Measurements from ENCODE around the gene NQO2.

The NQO2 gene

DNA sequence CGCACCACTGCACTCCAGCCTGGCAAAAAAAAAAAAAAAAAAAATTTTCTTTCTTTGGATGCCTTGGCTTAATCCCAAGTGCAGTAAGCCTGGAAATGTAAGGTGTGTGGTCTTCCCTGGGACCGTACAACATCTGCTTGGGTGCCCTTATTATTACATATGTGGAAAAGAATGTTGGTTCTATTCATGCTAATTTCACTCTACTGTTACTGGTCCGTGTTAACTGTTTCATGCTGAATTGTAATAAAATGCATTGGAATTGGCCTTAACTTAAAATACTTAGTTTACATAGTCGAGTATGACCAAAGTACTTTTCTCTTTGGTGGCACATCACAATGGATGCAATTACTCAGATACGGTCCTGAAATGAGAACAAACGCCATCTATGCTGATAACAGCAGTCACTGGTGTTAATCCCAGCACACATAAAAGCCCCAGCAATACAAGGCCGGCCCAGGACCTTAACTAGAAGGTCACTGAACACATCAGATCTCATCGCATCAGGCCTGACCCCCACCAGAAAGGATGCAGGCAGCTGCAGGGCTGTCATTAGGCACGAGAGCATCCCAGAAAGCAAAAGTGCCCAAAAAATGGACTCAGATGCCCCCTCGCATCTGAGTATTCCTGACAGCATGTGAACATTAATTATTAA lies 29.5 kb upstream of the NQO2 start (continued):
- no peak for TF ChIP-seq ZNF311 (tag by site-specific recombination; IDR thresholded peaks at IDR 0.05; ENCODE audit: borderline replicate concordance)
- TF ChIP-seq ZNF362 (tag by site-specific recombination; IDR thresholded peaks at IDR 0.05): no peak
- TF ChIP-seq ZNF202 (tag by site-specific recombination; IDR thresholded peaks at IDR 0.05; ENCODE audit: borderline replicate concordance): no peak

- H3K9me3 ChIP-seq (ENCODE audit: control insufficient read depth, insufficient read depth, low read depth, low read length): no peaks in the 10 kb centered on the region
- TF ChIP-seq ZNF174 (tag by site-specific recombination; IDR thresholded peaks at IDR 0.05): no peak
- TF ChIP-seq GFI1B (tag by site-specific recombination; IDR thresholded peaks at IDR 0.05): no peak
- peak; percentile 88 for TF ChIP-seq PRDM10 (tag by site-specific recombination; IDR thresholded peaks at IDR 0.05)
- no peak for TF ChIP-seq ZNF513 (tag by site-specific recombination; IDR thresholded peaks at IDR 0.05)
- 0 out of 2 replicates have a peak, but pooled peaks have one; percentile 11 for TF ChIP-seq ZBTB44 (tag by site-specific recombination; IDR thresholded peaks at IDR 0.05)
- no peak for TF ChIP-seq ZNF701 (tag by site-specific recombination; IDR thresholded peaks at IDR 0.05)
- TF ChIP-seq ZNF2 (tag by site-specific recombination; IDR thresholded peaks at IDR 0.05): no peak
- TF ChIP-seq ZBTB17 (tag by site-specific recombination; IDR thresholded peaks at IDR 0.05): peak; percentile 72
- TF ChIP-seq KLF1 (tag by site-specific recombination; IDR thresholded peaks at IDR 0.05): no peak
- TF ChIP-seq GLIS1 (tag by site-specific recombination; IDR thresholded peaks at IDR 0.05): peak; percentile 12; the same call in 1 of the 2 replicates
- TF ChIP-seq, protein P1, sequence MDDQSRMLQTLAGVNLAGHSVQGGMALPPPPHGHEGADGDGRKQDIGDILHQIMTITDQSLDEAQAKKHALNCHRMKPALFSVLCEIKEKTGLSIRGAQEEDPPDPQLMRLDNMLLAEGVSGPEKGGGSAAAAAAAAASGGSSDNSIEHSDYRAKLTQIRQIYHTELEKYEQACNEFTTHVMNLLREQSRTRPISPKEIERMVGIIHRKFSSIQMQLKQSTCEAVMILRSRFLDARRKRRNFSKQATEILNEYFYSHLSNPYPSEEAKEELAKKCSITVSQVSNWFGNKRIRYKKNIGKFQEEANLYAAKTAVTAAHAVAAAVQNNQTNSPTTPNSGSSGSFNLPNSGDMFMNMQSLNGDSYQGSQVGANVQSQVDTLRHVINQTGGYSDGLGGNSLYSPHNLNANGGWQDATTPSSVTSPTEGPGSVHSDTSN (CRISPR knock-in tag; IDR thresholded peaks at IDR 0.05): peak; percentile 33; the same call in 1 of the 2 replicates
- TF ChIP-seq SCRT2 (tag by site-specific recombination; IDR thresholded peaks at IDR 0.05): 0 out of 2 replicates have a peak, but pooled peaks have one; percentile 50
- TF ChIP-seq YY1 (tag by site-specific recombination; IDR thresholded peaks at IDR 0.05): no peak
- TF ChIP-seq ZNF677 (tag by site-specific recombination; IDR thresholded peaks at IDR 0.05): 0 out of 2 replicates have a peak, but pooled peaks have one; percentile 35
- 0 out of 2 replicates have a peak, but pooled peaks have one; percentile 10 for TF ChIP-seq ZIC2 (tag by site-specific recombination; IDR thresholded peaks at IDR 0.05)
- TF ChIP-seq ZBTB8A (tag by site-specific recombination; IDR thresholded peaks at IDR 0.05): 0 out of 2 replicates have a peak, but pooled peaks have one; percentile 12
- no peak for TF ChIP-seq ZNF473 (tag by site-specific recombination; IDR thresholded peaks at IDR 0.05)
- TF ChIP-seq ZNF335 (tag by site-specific recombination; conservative IDR thresholded peaks at IDR 0.05): peak; percentile 66
- peak; percentile 43; the same call in 1 of the 2 replicates for TF ChIP-seq ZNF341 (tag by site-specific recombination; IDR thresholded peaks at IDR 0.05; ENCODE audit: low read depth)
- H3K4me3 ChIP-seq (ENCODE audit: low read depth, low read length): peak overlapping the region; percentile 70
- peak overlapping the region; percentile 90 for H3K27ac ChIP-seq (ENCODE audit: extremely low read depth, low read depth, low read length)
- peaks cover 0 to 4% of the 10 kb centered on the region in 2 experiments; a peak in 1 of 3 replicates for H3K36me3 ChIP-seq (ENCODE audit: control insufficient read depth in 2 of 2, insufficient read depth in 1 of 2, low read length in 2 of 2)
- POLR2A ChIA-PET: interaction anchor here (0.5 to 2.0 kb wide), 8 partner anchors 9 to 53 kb away, joined by 3 to 25 read pairs (median 6); partner anchors contain the start of gene NQO2
- CTCF ChIA-PET: interaction anchor here (0.6 to 1.6 kb wide), 3 partner anchors 9 to 73 kb away, joined by 3 to 5 read pairs (median 3); no protein-coding TSS in a partner anchor
- H3K4me1 ChIP-seq (ENCODE audit: control insufficient read depth, insufficient read depth, low read length): peaks cover 6% of the 10 kb centered on the region
These were observed 28.8 kb upstream of the NQO2 start for GRCh38 chr6:2970753-2971419.
